ENCODE data around the gene SPRYD4.

DNA sequence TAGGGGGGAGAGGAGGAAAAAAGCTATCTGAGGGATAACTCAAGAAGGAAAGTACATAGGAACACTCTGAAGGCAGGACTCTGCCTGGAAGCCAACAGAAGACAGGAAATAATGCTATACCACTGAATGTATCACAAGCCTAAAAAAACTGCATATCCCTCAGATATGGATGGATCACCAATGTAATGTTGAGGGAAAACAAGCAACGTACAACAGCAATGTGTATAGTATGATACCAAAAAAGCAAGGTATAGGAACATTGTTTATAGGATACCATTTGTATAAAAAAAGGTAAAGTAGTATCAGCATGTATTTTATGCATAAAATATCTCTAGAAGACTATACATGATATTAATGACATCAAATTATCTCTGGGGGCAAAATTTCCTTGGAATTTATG lies 16.2 kb downstream of the SPRYD4 start:
- TF ChIP-seq CTCF (conservative IDR thresholded peaks at IDR 0.05) = no peak
- TF ChIP-seq EZH2 (IDR thresholded peaks at IDR 0.05; ENCODE audit: low read depth) = no peak

Measured in PC-9 (cell line).